PFSK-1 (cell line): ENCODE results near the gene CALHM6.

Source experiments
- FOXP2 ChIP-seq: optimal IDR thresholded peaks from 2 replicates; pipeline ENCODE3; 2011; ENCODE audit warnings: borderline replicate concordance, control low read depth, inconsistent platforms; ENCODE audit not compliant: insufficient read depth; ENCODE audit errors: extremely low read length, extremely low read depth
- POLR2AphosphoS5 ChIP-seq: IDR thresholded peaks from 2 replicates; pipeline ENCODE4 v1.6.1; 2012; ENCODE audit warnings: low read depth, mild to moderate bottlenecking, control low read depth, low read length, moderate library complexity
- SIN3A ChIP-seq: IDR thresholded peaks from 2 replicates; pipeline ENCODE4 v1.6.1; 2012; ENCODE audit warnings: mild to moderate bottlenecking, low read length, moderate library complexity, borderline replicate concordance; ENCODE audit not compliant: insufficient read depth
- TAF1 ChIP-seq: IDR thresholded peaks from 2 replicates; pipeline ENCODE4 v1.6.1; 2012; ENCODE audit warnings: low read length, control low read depth, borderline replicate concordance; ENCODE audit not compliant: insufficient read depth
- TF ChIP-seq, protein P1 (sequence below), 2 experiments: IDR thresholded peaks; 2 replicates each; pipeline versions ENCODE4 v1.6.1 to v1.8.0; 2011 to 2012; ENCODE audit warnings: low read depth in 2 of 2, low read length in 2 of 2, control low read depth in 1 of 2, inconsistent platforms in 1 of 2, mild to moderate bottlenecking in 1 of 2, moderate library complexity in 1 of 2; ENCODE audit not compliant: insufficient read depth in 1 of 2

CALHM6 gene

DNA sequence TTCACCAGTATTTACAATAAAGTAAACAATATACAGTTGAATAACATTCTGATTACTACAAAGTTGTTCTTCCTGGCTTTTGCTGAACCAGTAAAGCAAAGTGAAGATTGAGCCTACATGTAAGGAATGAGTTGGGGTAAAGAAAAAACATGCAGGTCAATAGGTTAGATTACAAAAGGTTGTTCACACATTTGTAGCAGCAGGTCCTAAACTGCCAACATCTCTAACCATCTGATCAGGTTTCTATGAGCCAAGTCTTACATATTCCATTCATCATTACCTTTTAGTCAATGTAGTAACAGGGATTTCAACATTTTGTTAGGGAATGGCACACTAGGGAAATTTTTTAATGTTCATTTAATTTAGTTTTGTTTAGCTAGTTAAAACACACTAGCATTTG lies 9.3 kb upstream of the CALHM6 start:
- TF ChIP-seq POLR2AphosphoS5 = no peak
- no peak for TF ChIP-seq SIN3A
- no peak for TF ChIP-seq TAF1
- TF ChIP-seq, protein P1, sequence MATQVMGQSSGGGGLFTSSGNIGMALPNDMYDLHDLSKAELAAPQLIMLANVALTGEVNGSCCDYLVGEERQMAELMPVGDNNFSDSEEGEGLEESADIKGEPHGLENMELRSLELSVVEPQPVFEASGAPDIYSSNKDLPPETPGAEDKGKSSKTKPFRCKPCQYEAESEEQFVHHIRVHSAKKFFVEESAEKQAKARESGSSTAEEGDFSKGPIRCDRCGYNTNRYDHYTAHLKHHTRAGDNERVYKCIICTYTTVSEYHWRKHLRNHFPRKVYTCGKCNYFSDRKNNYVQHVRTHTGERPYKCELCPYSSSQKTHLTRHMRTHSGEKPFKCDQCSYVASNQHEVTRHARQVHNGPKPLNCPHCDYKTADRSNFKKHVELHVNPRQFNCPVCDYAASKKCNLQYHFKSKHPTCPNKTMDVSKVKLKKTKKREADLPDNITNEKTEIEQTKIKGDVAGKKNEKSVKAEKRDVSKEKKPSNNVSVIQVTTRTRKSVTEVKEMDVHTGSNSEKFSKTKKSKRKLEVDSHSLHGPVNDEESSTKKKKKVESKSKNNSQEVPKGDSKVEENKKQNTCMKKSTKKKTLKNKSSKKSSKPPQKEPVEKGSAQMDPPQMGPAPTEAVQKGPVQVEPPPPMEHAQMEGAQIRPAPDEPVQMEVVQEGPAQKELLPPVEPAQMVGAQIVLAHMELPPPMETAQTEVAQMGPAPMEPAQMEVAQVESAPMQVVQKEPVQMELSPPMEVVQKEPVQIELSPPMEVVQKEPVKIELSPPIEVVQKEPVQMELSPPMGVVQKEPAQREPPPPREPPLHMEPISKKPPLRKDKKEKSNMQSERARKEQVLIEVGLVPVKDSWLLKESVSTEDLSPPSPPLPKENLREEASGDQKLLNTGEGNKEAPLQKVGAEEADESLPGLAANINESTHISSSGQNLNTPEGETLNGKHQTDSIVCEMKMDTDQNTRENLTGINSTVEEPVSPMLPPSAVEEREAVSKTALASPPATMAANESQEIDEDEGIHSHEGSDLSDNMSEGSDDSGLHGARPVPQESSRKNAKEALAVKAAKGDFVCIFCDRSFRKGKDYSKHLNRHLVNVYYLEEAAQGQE (IDR thresholded peaks at IDR 0.05; ENCODE audit: insufficient read depth in 1 of 2, low read depth in 2 of 2, low read length in 2 of 2) = no peak
- TF ChIP-seq FOXP2 = no peak

DNA sequence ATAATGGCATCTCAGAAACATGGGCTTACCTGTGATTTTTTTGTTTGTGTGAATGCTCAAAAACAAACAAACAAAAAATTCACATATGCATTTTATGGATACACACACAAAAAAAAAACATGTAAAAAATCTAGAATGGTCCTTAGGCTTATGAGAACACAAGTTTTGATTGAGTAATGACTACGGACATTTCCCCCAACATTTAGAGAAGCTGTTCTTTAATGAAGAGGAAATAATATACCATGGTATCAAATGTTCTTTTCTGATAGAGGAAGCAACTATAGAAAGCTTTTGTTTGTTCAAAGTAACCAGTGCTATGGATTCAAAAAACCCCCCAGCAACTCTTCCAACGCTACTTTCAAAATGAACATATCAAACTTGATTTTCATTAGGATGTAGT lies 8.6 kb upstream of the CALHM6 start:
- TF ChIP-seq FOXP2 (no peak), SIN3A (no peak), POLR2AphosphoS5 (no peak), TAF1 (no peak)
- TF ChIP-seq, protein P1 (IDR thresholded peaks at IDR 0.05; ENCODE audit: insufficient read depth in 1 of 2, low read depth in 2 of 2, low read length in 2 of 2) = no peak

DNA sequence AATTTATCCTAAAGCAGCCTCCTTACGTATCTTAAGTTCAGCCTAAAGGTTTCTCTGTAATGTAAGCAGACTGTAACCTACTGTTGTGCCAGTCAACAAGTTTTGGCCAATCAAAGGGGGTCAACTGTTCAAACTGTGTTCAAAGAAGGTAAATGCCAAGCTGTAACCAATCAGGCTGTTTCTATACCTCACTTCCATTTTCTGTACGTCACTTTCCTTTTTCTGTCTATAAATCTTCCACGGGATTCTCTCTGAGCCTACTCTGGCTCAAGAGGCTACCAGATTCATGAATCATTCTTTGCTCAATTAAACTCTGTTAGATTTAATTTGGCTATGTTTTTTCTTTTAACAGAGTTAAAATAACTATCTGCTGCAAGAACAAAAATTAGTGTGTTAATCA lies 5.1 kb upstream of the CALHM6 start:
- TF ChIP-seq FOXP2 = no peak
- TF ChIP-seq SIN3A = no peak
- TF ChIP-seq, protein P1 (IDR thresholded peaks at IDR 0.05; ENCODE audit: insufficient read depth in 1 of 2, low read depth in 2 of 2, low read length in 2 of 2) = no peak
- TF ChIP-seq POLR2AphosphoS5 = no peak

DNA sequence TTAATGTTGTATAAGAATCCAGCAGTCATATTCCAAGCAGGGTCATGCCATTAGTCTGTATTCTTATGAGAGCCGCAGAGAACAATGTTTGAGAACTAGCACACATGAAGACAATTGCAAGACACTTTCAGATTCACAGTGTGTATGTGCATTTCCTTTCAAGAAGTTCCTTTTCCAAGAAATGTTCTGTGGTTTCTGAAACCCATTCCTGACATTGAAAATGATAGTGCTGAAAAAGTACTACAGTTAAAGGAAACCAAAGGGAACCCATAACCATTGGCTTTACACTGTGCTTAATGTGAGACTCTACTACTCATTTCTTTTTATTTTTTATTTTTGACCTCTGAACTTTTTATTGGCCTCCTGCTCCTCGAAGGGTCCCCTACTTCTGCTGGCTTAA lies 4.2 kb upstream of the CALHM6 start:
- TF ChIP-seq TAF1 (no peak), POLR2AphosphoS5 (no peak), FOXP2 (no peak), SIN3A (no peak)
- TF ChIP-seq, protein P1 (IDR thresholded peaks at IDR 0.05; ENCODE audit: insufficient read depth in 1 of 2, low read depth in 2 of 2, low read length in 2 of 2) = no peak

DNA sequence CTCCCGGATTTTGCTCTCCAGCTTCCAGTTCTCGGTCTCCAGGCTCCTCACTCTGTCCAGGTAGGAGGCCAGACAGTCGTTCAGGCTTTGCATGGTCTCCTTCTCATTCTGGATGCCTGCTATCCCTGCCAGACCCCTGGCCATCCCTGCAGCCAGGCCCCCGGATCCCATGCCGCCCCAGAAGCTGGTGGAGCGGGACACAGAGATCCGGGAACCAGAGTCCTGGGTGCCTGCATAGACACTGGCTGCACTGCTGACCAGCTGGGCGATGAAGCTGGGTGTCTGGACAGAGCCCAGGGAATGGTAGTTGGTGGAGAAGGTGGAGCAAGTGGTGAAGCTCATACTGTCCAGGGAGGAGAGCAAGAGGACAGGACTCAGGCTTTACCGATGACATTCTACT lies 2.9 kb upstream of the CALHM6 start:
- TF ChIP-seq POLR2AphosphoS5 = no peak
- TF ChIP-seq, protein P1 (IDR thresholded peaks at IDR 0.05; ENCODE audit: insufficient read depth in 1 of 2, low read depth in 2 of 2, low read length in 2 of 2) = no peak
- TF ChIP-seq TAF1 = no peak
- no peak for TF ChIP-seq FOXP2
- TF ChIP-seq SIN3A = no peak
